ENCODE data around the gene OPN5.

GRCh38 chr6:47853766-47854165, 71.9 kb downstream of the OPN5 start:
- no peak for TF ChIP-seq CTCF (conservative IDR thresholded peaks at IDR 0.05)
- no peak for TF ChIP-seq EZH2 (IDR thresholded peaks at IDR 0.05; ENCODE audit: low read depth)
